ENCODE measurements around the gene TRDN.
"Not testable (repeated sequence)": the region's sequence is repeated elsewhere in the genome, so short reads cannot be mapped to it uniquely, and the experiment has no call there.

TRDN gene

DNA sequence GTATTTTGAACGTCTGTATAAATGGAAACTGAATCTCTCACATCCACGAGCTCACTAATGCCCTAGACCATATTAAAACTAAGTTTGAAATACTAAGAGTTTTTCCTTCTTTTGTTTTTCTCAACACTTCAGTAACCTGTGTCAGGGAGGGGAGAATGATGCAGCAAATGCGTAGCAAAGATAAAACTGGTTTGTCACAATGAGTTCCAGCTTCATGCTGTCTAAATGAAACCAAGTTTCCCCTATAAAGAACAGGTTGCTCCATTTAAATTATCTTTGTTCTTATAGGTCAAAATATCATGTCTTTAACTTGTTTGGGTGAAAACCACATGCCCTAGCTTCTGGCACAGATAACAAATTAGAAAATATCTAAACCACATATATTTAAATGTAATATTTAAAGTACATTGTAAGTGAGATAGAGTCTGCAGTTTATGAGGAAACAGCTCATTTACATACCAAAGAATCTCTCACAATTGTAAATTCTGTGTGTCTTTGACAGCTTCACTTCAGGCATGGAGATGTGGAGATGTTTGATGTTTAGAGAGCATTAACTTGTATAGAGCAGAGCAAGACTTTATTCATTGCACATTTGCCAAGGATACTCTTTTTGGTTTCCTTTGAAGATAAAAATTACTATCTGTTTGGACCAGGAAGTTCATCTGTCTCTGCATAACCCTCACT is 7.3 kb downstream of the TRDN start:
- no peak for DNase-seq (ENCODE audit: low read depth)

- no peak for DNase-seq (ENCODE audit: low read depth)
Observed at GRCh38 chr6:123625696-123626095, 11.1 kb downstream of the TRDN start.

DNA sequence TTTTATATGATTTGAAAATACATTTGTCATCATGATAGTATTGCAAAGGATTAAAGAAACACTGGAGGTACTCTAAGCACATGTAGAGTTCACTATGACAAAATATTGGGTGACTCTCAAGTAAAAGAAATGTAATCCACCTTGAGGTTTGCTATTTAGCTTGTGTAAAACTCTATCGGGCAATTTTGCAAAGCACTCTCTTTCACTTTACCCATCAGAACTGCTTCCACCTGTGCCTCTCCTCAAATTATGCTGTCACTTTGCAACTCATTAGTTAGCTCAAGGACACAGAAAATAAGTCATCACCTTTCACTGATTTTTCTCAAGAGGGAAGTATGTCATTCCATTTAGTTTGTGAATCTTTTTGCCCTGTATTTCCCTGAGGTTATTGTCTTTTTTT is 14.0 kb downstream of the TRDN start:
- no peak for DNase-seq (ENCODE audit: low read depth)

- DNase-seq (ENCODE audit: low read depth) = no peak
Observed at GRCh38 chr6:123619156-123619555, 17.6 kb downstream of the TRDN start.

- DNase-seq (ENCODE audit: low read depth) = no peak
Observed at GRCh38 chr6:123616942-123617341, 19.8 kb downstream of the TRDN start.

GRCh38 chr6:123616016-123616415 is 20.7 kb downstream of the TRDN start:
- no peak for DNase-seq (ENCODE audit: low read depth)

DNA sequence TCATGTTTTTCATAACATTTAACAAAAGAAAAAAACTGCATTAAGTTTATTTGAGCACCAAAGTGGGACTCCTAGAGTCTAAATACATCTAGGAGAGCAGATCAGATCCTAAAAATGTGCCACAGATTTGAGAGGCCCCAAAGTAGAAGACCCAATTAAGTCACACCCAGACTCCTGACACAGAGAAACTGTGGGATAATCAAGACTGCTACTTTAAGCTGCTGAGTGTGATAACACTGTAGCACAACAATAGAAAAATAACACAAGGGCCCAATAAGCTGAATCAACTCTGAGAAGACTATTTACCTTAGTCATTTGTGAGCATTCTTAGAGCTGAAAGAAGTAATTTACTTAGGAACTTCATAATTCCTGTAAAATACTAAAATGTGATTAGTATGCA is 26.0 kb downstream of the TRDN start:
- DNase-seq (ENCODE audit: low read depth) = no peak

- no peak for DNase-seq (ENCODE audit: low read depth)
Observed at GRCh38 chr6:123604067-123604466, 32.7 kb downstream of the TRDN start.

- no peak for DNase-seq (ENCODE audit: low read depth)
Observed at GRCh38 chr6:123598011-123598410, 38.7 kb downstream of the TRDN start.

- no peak for DNase-seq (ENCODE audit: low read depth)
Observed at GRCh38 chr6:123594776-123595175, 42.0 kb downstream of the TRDN start.

GRCh38 chr6:123592426-123592825 is 44.3 kb downstream of the TRDN start:
- no peak for DNase-seq (ENCODE audit: low read depth)

GRCh38 chr6:123589973-123590372 is 46.8 kb downstream of the TRDN start:
- DNase-seq (ENCODE audit: low read depth) = no peak

GRCh38 chr6:123589317-123589716 is 47.4 kb downstream of the TRDN start:
- DNase-seq (ENCODE audit: low read depth) = no peak

GRCh38 chr6:123588546-123588895 is 48.2 kb downstream of the TRDN start:
- no peak for DNase-seq (ENCODE audit: low read depth)

- no peak for DNase-seq (ENCODE audit: low read depth)
Observed at GRCh38 chr6:123587838-123588545, 48.8 kb downstream of the TRDN start.

DNA sequence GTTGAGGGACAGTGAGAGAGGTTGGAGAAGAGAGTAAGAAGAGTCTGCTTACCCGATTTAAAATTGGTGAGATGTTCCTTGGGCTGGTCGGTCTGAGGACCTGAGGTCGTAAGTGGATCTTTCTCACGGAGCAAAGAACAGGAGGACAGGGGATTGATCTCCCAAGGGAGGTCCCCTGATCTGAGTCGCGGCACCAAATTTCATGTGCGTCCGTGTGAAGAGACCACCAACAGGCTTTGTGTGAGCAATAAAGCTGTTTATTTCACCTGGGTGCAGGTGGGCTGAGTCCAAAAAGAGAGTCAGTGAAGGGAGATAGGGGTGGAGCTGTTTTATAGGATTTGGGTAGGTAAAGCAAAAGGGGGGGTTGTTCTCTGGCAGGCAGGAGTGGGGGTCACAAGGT is 49.3 kb downstream of the TRDN start:
- DNase-seq (ENCODE audit: low read depth) = not testable (repeated sequence)

DNA sequence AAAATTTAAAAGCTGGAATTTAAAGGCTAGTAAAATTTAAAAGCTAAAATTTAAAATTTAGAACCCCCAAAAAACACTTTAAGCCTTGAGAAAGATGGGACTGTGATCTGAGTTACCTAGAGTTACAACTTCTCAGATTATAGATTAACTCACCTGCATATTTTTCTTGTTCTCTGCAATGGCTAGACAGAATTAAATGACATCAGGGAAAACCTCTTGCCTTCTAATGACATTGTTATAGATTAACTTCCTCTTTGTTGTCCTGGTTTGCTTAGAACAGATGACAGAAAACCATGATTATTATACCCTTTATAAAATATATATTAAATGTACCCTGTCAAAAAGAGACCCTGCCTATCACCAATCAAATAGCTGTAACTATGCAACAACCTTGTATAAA is 56.4 kb downstream of the TRDN start:
- DNase-seq (ENCODE audit: low read depth) = no peak

GRCh38 chr6:123575188-123575587 is 61.6 kb downstream of the TRDN start:
- DNase-seq (ENCODE audit: low read depth) = no peak

DNA sequence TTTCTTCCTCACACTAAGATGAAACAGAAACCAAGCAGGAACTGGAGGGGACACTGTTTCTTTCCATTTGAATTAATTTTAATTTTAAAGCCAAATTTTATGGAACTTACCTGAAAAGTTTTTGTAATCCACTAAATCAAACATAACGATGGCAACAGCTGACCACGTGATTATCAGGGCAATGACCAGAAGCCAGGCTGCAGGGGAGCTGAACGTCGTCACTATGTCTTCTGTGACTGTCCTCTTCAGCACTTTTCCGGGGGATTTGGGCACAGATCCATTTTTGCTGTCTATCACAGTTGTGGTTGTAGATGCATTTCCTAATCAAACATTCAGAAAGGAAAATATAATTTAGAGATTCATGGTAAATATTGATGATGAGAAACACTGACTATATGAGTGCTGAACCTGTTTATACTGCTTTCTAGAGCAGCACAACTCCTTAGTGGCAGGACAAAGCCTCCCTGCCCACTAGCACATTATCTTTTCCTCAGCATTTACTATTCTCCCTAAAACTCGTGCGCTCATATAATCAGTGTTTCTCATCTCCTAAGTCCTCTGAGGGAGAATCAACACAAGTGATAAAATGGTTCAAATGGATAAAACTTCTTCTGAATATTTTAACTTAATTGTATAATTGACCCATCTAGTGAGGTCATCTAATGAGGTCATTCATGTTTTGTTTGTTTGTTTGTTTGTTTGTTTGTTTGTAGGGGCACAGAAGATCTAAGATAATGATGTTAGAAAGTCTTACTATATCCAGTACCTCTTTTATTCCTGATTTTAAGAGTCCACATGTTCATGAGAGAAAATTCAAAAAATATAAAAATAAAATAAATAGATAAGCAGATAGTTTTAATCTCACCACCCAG is 65.7 kb downstream of the TRDN start:
- no peak for DNase-seq (ENCODE audit: low read depth)

- DNase-seq (ENCODE audit: low read depth) = no peak
Observed at GRCh38 chr6:123569575-123569974, 67.2 kb downstream of the TRDN start.

DNA sequence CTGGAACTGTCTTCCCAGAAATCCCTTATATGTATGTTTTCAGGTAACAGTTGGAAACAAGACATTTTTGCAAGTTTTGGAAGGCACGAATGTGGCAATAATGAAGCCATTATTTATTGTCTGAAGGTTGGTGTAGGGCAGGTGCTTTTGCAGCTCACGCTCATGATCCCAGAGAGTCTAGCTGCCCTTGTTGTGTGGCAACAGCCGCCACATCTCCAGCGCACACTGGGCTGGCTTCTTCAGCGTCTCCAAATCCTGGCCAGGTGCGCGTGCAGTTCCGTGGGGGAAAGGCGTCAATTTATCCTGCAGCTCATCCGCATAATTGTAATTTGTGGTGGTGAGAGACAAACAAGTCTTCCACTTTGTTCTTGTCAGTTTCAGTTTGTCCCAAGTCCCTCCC is 71.2 kb downstream of the TRDN start:
- no peak for DNase-seq (ENCODE audit: low read depth)

DNA sequence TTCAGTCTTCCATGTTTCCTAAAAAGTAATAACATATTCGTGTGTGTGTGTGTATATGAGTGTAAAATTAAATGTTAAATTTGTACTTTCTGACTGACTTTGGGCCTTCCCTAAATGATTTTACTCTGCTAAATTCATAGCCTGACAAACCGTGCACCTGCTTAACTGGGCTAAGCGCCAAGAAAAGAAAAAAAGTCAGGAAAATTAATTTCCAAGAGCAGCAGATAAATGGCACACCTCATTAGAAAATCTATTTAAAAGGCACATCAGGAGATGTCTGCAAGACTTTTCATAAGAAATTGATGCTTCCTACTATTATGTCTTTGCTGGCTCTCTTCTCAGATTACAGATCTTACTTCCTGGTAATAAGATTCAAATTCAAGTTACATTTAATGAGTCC is 72.4 kb downstream of the TRDN start:
- DNase-seq (ENCODE audit: low read depth) = no peak

- no peak for DNase-seq (ENCODE audit: low read depth)
Observed at GRCh38 chr6:123562677-123563076, 74.1 kb downstream of the TRDN start.

Data from activated T-cell treated with anti-CD3 and anti-CD28 coated beads for 1 hour (primary cell).